CD14-positive monocyte (primary cell): ENCODE measurements around the gene SCEL. TPM values are rescaled to one million over a fixed set of nuclear protein-coding genes. Genes with fewer than 3 reads are reported as not detected.

Source experiments
- DNase-seq, 3 donors: peaks; one replicate each; pipeline ENCODE4 v3.0.0-alpha.2; 2011 to 2022
- H2AFZ ChIP-seq: 2 replicates; pipeline ENCODE4 v1.6.0; 2012; ENCODE audit warnings: mild to moderate bottlenecking, low read depth, low read length, inconsistent platforms; ENCODE audit not compliant: insufficient read depth, poor library complexity, severe bottlenecking
- H3K27ac ChIP-seq, 2 donors: 1 replicate in 1 of 2; 2 replicates in 1 of 2; pipeline ENCODE4 v1.5.1; 2012 to 2013; ENCODE audit warnings: low read length in 2 of 2, control low read depth in 1 of 2, inconsistent platforms in 1 of 2, low read depth in 1 of 2, mild to moderate bottlenecking in 1 of 2
- H3K27me3 ChIP-seq, 2 donors: one replicate each; pipeline versions ENCODE4 v1.6.0 to v1.6.1; 2011 to 2013; ENCODE audit warnings: low read length in 2 of 2; ENCODE audit not compliant: control insufficient read depth in 2 of 2, insufficient read depth in 2 of 2
- H3K36me3 ChIP-seq, 2 donors: replicated peaks in 1 of 2; 1 replicate in 1 of 2; 2 replicates in 1 of 2; pipeline versions ENCODE4 v1.5.1 to v1.6.1; 2012 to 2013; ENCODE audit warnings: low read length in 2 of 2, control low read depth in 1 of 2, inconsistent platforms in 1 of 2, mild to moderate bottlenecking in 1 of 2; ENCODE audit not compliant: insufficient read depth in 2 of 2, control insufficient read depth in 1 of 2
- H3K4me1 ChIP-seq, 2 donors: 1 replicate in 1 of 2; 2 replicates in 1 of 2; pipeline versions ENCODE4 v1.5.1 to v1.6.1; 2012 to 2013; ENCODE audit warnings: low read length in 2 of 2, control low read depth in 1 of 2, inconsistent platforms in 1 of 2, mild to moderate bottlenecking in 1 of 2, moderate library complexity in 1 of 2; ENCODE audit not compliant: insufficient read depth in 2 of 2, control insufficient read depth in 1 of 2
- H3K4me2 ChIP-seq: replicated peaks from 2 replicates; pipeline ENCODE3; 2012; ENCODE audit warnings: low read length, moderate library complexity, mild to moderate bottlenecking; ENCODE audit not compliant: poor library complexity, severe bottlenecking; ENCODE audit errors: extremely low read depth
- H3K4me3 ChIP-seq, 3 experiments: fragments of 200-600 bp in 1 of 3; sonication (generic) in 1 of 3; replicated peaks in 1 of 3; 1 replicate in 2 of 3; 2 replicates in 1 of 3; pipeline ENCODE4 v1.5.1; 2011 to 2013; ENCODE audit warnings: low read length in 3 of 3, mild to moderate bottlenecking in 3 of 3, control low read depth in 2 of 3, low read depth in 2 of 3, inconsistent platforms in 1 of 3, moderate library complexity in 1 of 3
- H3K79me2 ChIP-seq: 2 replicates; pipeline ENCODE4 v1.6.0; 2012; ENCODE audit warnings: mild to moderate bottlenecking, control low read depth, inconsistent platforms, low read length, moderate library complexity; ENCODE audit not compliant: insufficient read depth
- H3K9ac ChIP-seq: 2 replicates; pipeline ENCODE4 v1.6.0; 2017; ENCODE audit warnings: low read length, mild to moderate bottlenecking; ENCODE audit not compliant: insufficient read depth, poor library complexity, severe bottlenecking
- H3K9me3 ChIP-seq, 2 donors: replicated peaks in 1 of 2; 1 replicate in 1 of 2; 2 replicates in 1 of 2; pipeline versions ENCODE4 v1.5.1 to v1.6.1; 2012 to 2013; ENCODE audit warnings: low read length in 2 of 2, control low read depth in 1 of 2; ENCODE audit not compliant: control insufficient read depth in 1 of 2, insufficient read depth in 1 of 2
- H4K20me1 ChIP-seq: 2 replicates; pipeline ENCODE4 v1.6.0; 2012; ENCODE audit warnings: mild to moderate bottlenecking, low read length, control low read depth, moderate library complexity; ENCODE audit not compliant: insufficient read depth
- H3K27ac Mint-ChIP-seq, 7 donors: one replicate each; pipeline ENCODE4 v1.8.0; 2020; ENCODE audit warnings: mild to moderate bottlenecking in 7 of 7, mixed read lengths in 7 of 7, moderate library complexity in 6 of 7, inconsistent platforms in 2 of 7
- H3K27me3 Mint-ChIP-seq, 3 donors: one replicate each; pipeline ENCODE4 v1.8.0; 2021 to 2022; ENCODE audit warnings: low read depth in 3 of 3, mild to moderate bottlenecking in 3 of 3, mixed read lengths in 3 of 3, moderate library complexity in 3 of 3, inconsistent platforms in 1 of 3
- H3K36me3 Mint-ChIP-seq, 2 donors: one replicate each; pipeline ENCODE4 v1.8.0; 2020; ENCODE audit warnings: mixed read lengths in 2 of 2, inconsistent platforms in 1 of 2, mild to moderate bottlenecking in 1 of 2
- H3K4me1 Mint-ChIP-seq: one replicate; pipeline ENCODE4 v1.8.0; 2020; ENCODE audit warnings: mild to moderate bottlenecking, mixed read lengths
- H3K4me3 Mint-ChIP-seq, 2 donors: one replicate each; pipeline ENCODE4 v1.8.0; 2020; ENCODE audit warnings: mild to moderate bottlenecking in 2 of 2, mixed read lengths in 2 of 2, moderate library complexity in 1 of 2
- H3K9me3 Mint-ChIP-seq, 7 donors: one replicate each; pipeline ENCODE4 v1.8.0; 2020 to 2022; ENCODE audit warnings: mixed read lengths in 7 of 7, mild to moderate bottlenecking in 6 of 7, moderate library complexity in 6 of 7, inconsistent platforms in 2 of 7
- CTCF ChIP-seq: fragments of 200-600 bp; IDR thresholded peaks from one replicate; pipeline ENCODE4 v1.8.0; 2022; ENCODE audit warnings: antibody characterized with exemption, mild to moderate bottlenecking
- WGBS: methylation state at CpG from one replicate; pipeline ENCODE4 v1.1.5; 2013; ENCODE audit warnings: missing lambda C conversion rate; ENCODE audit not compliant: insufficient coverage; 5-methylcytosine and 5-hydroxymethylcytosine counted together
- intact Hi-C, 2 donors: fragments of 100-400 bp; cut with micrococcal nuclease; formaldehyde crosslinking; loops; one replicate each; pipeline versions ENCODE4 v1.15.0 to v1.15.1; 2023
- polyA plus RNA-seq, 3 donors: library from polyadenylated mRNA; depleted of rRNA in 1 of 3; unstranded in 2 of 3; stranded (reverse) in 1 of 3; fragments of 300-500 nt in 2 of 3; fragments of >200 nt in 1 of 3; fragmentation: Illumina TruSeq in 2 of 3; gene quantifications; 1 replicate in 2 of 3; 2 replicates in 1 of 3; pipeline ENCODE4 v1.2.3, GENCODE V29; 2012 to 2021

Gene SCEL
- polyA plus RNA-seq, 3 donors: not detected

DNA sequence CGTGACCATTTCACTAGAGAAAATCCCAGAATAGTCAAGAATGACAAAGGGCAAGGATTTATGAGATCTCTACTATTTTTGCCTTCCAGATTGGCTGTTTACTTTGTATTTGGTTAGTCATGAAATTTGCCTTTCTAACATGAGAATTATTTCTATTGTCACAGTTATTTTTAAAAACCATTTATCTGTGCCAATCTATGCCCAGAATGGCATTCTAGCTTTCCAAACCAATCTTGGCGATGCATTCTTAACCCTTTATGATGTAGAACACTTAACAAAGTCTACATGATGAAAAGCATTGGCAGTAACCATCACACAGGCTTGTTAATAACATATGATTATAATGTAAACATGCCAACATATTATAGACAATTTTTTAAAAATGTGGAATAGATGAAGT is 65.2 kb downstream of the SCEL start:
- H3K36me3 Mint-ChIP-seq: no peaks in the 10 kb centered on the region
- H3K36me3 ChIP-seq: no peaks in the 10 kb centered on the region
- peaks cover 0 to 3% (median 0%) of the 10 kb centered on the region in 7 donors for H3K9me3 Mint-ChIP-seq
- H2AFZ ChIP-seq: no peak overlapping the region
- H3K27me3 ChIP-seq: no peaks in the 10 kb centered on the region
- no peaks in the 10 kb centered on the region for H4K20me1 ChIP-seq
- intact Hi-C loops: no loop called here
- TF ChIP-seq CTCF: no peak
- no peak for DNase-seq
- no peak overlapping the region for H3K9ac ChIP-seq
- H3K27ac ChIP-seq: no peak overlapping the region
- H3K4me1 ChIP-seq: no peaks in the 10 kb centered on the region
- no peak overlapping the region for H3K4me3 Mint-ChIP-seq
- H3K27me3 Mint-ChIP-seq: peaks cover 0 to 2% (median 1%) of the 10 kb centered on the region in 3 donors
- no peak overlapping the region for H3K4me3 ChIP-seq
- no peak overlapping the region for H3K4me2 ChIP-seq
- no peaks in the 10 kb centered on the region for H3K4me1 Mint-ChIP-seq
- no peaks in the 10 kb centered on the region for H3K79me2 ChIP-seq
- H3K27ac Mint-ChIP-seq: no peak overlapping the region
- whole genome bisulfite sequencing: no CpG with 5 or more reads among the region's 2 CpGs
- H3K9me3 ChIP-seq: no peaks in the 10 kb centered on the region

DNA sequence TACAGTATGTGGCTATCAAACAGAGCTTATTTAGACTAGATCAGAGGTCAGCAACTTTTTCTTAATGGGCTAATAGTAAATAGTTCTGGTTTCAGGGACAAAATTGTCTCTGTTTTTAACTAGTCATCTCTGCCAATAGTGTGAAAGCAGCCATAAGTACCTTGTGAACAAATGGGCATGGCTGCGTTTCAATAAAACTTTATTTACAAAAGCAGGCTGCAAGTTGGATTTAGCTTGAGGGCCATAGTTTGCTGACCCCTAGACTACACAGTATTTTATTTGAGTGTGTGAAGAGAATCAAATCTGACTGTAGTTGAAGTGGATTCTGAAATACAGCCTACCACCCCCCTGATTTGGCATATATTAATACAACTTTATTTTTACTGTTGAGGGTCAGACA is 75.6 kb downstream of the SCEL start:
- H3K36me3 Mint-ChIP-seq: no peaks in the 10 kb centered on the region
- no peaks in the 10 kb centered on the region for H3K4me1 Mint-ChIP-seq
- no CpG with 5 or more reads among the region's 1 CpG for WGBS
- Histone ChIP-seq H4K20me1 (no peaks in the 10 kb centered on the region), H3K27ac (no peak overlapping the region), H2AFZ (no peak overlapping the region), H3K9ac (no peak overlapping the region), H3K27me3 (no peaks in the 10 kb centered on the region), H3K9me3 (no peaks in the 10 kb centered on the region), H3K36me3 (no peaks in the 10 kb centered on the region), H3K79me2 (no peaks in the 10 kb centered on the region), H3K4me3 (no peak overlapping the region), H3K4me1 (no peaks in the 10 kb centered on the region), H3K4me2 (no peak overlapping the region)
- intact Hi-C loops: no loop called here
- no peak for DNase-seq
- H3K4me3 Mint-ChIP-seq: no peak overlapping the region
- no peak for TF ChIP-seq CTCF
- H3K27me3 Mint-ChIP-seq: no peaks in the 10 kb centered on the region
- H3K27ac Mint-ChIP-seq: no peak overlapping the region
- peaks cover 0 to 3% (median 0%) of the 10 kb centered on the region in 7 donors for H3K9me3 Mint-ChIP-seq
